COR-L47 (cell line): ENCODE results near the gene SORCS2.

ENCODE experiments used
- DNase-seq: peaks from one replicate; lab custom pipeline; 2025; lab: John Stamatoyannopoulos, UW

SORCS2 gene

GRCh38 chr4:7712021-7712671 is 519.8 kb downstream of the SORCS2 start:
- no peak for DNase-seq

- no peak for DNase-seq
Observed at GRCh38 chr4:7713757-7714156, 521.4 kb downstream of the SORCS2 start.

GRCh38 chr4:7714176-7714575 is 521.8 kb downstream of the SORCS2 start:
- DNase-seq = no peak

GRCh38 chr4:7714738-7715137 is 522.4 kb downstream of the SORCS2 start:
- DNase-seq = no peak

- DNase-seq = no peak
Observed at GRCh38 chr4:7715271-7716009, 523.1 kb downstream of the SORCS2 start.

GRCh38 chr4:7716010-7716721 is 523.8 kb downstream of the SORCS2 start:
- DNase-seq = no peak

GRCh38 chr4:7717161-7717560 is 524.8 kb downstream of the SORCS2 start:
- DNase-seq = no peak

- no peak for DNase-seq
Observed at GRCh38 chr4:7717946-7718490, 525.7 kb downstream of the SORCS2 start.

GRCh38 chr4:7719354-7720174 is 527.2 kb downstream of the SORCS2 start:
- DNase-seq = peak; percentile 71

- DNase-seq = no peak
Observed at GRCh38 chr4:7721984-7722551, 529.7 kb downstream of the SORCS2 start.

- DNase-seq = no peak
Observed at GRCh38 chr4:7722766-7723387, 530.5 kb downstream of the SORCS2 start.

GRCh38 chr4:7723625-7724024 is 531.3 kb downstream of the SORCS2 start:
- no peak for DNase-seq

GRCh38 chr4:7725951-7726350 is 533.6 kb downstream of the SORCS2 start:
- DNase-seq = no peak

- no peak for DNase-seq
Observed at GRCh38 chr4:7726665-7727413, 534.5 kb downstream of the SORCS2 start.

- DNase-seq = no peak
Observed at GRCh38 chr4:7727749-7728148, 535.4 kb downstream of the SORCS2 start.

- DNase-seq = no peak
Observed at GRCh38 chr4:7731437-7731836, 539.1 kb downstream of the SORCS2 start.

- DNase-seq = no peak
Observed at GRCh38 chr4:7732263-7732662, 539.9 kb downstream of the SORCS2 start.

GRCh38 chr4:7733201-7733600 is 540.9 kb downstream of the SORCS2 start:
- no peak for DNase-seq

GRCh38 chr4:7733801-7734650 is 541.7 kb downstream of the SORCS2 start:
- no peak for DNase-seq
